RWPE2 (cell line): ENCODE data around the gene DOCK9.

Experiments used
- ATAC-seq: fragments of 200-7000 bp; cut with Tn5 transposase; 3 replicates; pipeline ENCODE4 v1.9.1; 2021; ENCODE audit warnings: low read depth
- DNase-seq: peaks from one replicate; pipeline ENCODE4 v3.0.0-alpha.2; 2020; ENCODE audit warnings: low spot score
- H3K27ac ChIP-seq: fragments of 450-650 bp; 2 replicates; pipeline ENCODE4 v1.5.1; 2017; ENCODE audit warnings: mild to moderate bottlenecking; ENCODE audit not compliant: poor library complexity, severe bottlenecking
- H3K27me3 ChIP-seq: fragments of 250-450 bp; sonication (Bioruptor Pico); 2 replicates; pipeline ENCODE4 v1.5.1; 2021; ENCODE audit warnings: mild to moderate bottlenecking, moderate library complexity; ENCODE audit not compliant: insufficient read depth, poor library complexity, severe bottlenecking
- H3K36me3 ChIP-seq: fragments of 250-450 bp; sonication (Bioruptor Pico); 2 replicates; pipeline ENCODE4 v1.5.1; 2020; ENCODE audit warnings: low read depth, mild to moderate bottlenecking, moderate library complexity
- H3K4me1 ChIP-seq: fragments of 250-450 bp; sonication (Bioruptor Pico); 2 replicates; pipeline ENCODE4 v1.5.1; 2021; ENCODE audit warnings: mild to moderate bottlenecking, moderate library complexity; ENCODE audit not compliant: insufficient read depth, poor library complexity, severe bottlenecking
- H3K4me3 ChIP-seq: fragments of 250-450 bp; sonication (Bioruptor Pico); 2 replicates; pipeline ENCODE4 v1.5.1; 2021; ENCODE audit warnings: mild to moderate bottlenecking, moderate library complexity; ENCODE audit not compliant: severe bottlenecking
- H3K9me3 ChIP-seq: fragments of 250-450 bp; sonication (Bioruptor Pico); 2 replicates; pipeline ENCODE4 v1.5.1; 2021; ENCODE audit warnings: mild to moderate bottlenecking, moderate library complexity; ENCODE audit not compliant: severe bottlenecking
- TF ChIP-seq, protein P1 (sequence below): fragments of 450-650 bp; IDR thresholded peaks from one replicate; pipeline ENCODE4 v1.5.1; 2017; ENCODE audit warnings: mild to moderate bottlenecking, moderate library complexity; ENCODE audit not compliant: poor library complexity, severe bottlenecking

Gene DOCK9

DNA sequence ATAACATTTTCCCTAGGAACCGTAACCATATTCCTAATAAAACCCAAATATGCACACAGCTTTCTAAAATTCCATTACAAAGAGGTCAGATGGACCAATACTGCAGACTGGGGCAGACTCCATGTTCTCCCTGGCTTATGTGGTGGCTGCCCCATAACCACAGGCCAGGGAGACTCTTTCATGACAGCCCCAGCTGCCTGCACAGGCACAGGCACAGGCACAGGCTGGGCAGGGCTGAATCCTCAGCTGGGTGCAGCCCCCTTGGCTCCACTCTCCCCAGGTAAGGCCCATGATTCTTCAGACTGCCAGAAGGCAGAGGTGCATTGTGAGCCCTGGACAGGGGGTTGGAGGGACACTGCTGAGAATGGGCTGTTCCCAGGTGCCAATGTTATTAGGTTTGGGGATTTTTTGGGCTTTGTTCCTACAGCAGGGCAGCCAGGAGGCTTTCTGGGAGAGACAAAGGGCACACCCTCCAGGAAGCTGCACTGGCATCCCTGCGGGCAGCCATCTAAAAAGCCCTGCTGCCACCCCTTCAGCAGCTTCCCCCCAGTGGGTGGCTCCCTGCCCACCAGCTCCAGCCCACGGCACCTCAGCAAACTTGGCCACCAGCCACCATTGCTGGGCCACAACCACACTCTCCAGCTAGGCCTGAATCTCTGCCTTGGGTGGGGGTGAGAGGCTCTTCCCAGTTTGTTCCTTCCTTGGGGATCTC lies 20.0 kb downstream of the DOCK9 start:
- Histone ChIP-seq H3K4me3 (no peak overlapping the region), H3K36me3 (0 out of 2 replicates have a peak, but pooled peaks cover 3% of the 10 kb centered on the region), H3K27me3 (no peaks in the 10 kb centered on the region), H3K4me1 (peaks cover 8% of the 10 kb centered on the region), H3K9me3 (no peaks in the 10 kb centered on the region), H3K27ac (no peak overlapping the region)
- TF ChIP-seq, protein P1, sequence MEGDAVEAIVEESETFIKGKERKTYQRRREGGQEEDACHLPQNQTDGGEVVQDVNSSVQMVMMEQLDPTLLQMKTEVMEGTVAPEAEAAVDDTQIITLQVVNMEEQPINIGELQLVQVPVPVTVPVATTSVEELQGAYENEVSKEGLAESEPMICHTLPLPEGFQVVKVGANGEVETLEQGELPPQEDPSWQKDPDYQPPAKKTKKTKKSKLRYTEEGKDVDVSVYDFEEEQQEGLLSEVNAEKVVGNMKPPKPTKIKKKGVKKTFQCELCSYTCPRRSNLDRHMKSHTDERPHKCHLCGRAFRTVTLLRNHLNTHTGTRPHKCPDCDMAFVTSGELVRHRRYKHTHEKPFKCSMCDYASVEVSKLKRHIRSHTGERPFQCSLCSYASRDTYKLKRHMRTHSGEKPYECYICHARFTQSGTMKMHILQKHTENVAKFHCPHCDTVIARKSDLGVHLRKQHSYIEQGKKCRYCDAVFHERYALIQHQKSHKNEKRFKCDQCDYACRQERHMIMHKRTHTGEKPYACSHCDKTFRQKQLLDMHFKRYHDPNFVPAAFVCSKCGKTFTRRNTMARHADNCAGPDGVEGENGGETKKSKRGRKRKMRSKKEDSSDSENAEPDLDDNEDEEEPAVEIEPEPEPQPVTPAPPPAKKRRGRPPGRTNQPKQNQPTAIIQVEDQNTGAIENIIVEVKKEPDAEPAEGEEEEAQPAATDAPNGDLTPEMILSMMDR: no peak
- ATAC-seq: 0 out of 3 replicates have a peak, but pooled peaks have one; percentile 21
- no peak for DNase-seq

DNA sequence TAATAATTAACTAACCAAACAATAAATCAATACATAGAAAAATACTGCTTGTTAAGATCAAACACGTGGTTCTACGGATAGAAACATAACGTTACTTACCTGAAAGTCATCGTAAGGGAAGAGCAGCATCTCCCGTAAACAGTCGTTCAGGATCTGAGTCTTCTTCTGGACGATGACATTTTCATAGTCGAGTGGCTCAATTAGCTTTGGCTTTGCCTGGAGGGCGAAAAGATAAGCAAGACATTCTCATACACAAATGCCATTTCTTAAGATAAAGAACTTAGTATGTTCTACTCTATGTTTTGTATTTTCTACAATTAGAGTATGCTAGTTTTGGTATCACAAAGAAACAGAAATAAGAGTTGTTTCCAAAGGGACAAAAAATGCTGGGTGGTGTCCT lies 22.5 kb downstream of the DOCK9 start:
- H3K36me3 ChIP-seq: 0 out of 2 replicates have a peak, but pooled peaks cover 3% of the 10 kb centered on the region
- TF ChIP-seq, protein P1: no peak
- H3K4me3 ChIP-seq: no peak overlapping the region
- H3K4me1 ChIP-seq: no peaks in the 10 kb centered on the region
- H3K27me3 ChIP-seq: no peaks in the 10 kb centered on the region
- no peaks in the 10 kb centered on the region for H3K9me3 ChIP-seq
- DNase-seq (no peak), ATAC-seq (no peak)
- no peak overlapping the region for H3K27ac ChIP-seq

DNA sequence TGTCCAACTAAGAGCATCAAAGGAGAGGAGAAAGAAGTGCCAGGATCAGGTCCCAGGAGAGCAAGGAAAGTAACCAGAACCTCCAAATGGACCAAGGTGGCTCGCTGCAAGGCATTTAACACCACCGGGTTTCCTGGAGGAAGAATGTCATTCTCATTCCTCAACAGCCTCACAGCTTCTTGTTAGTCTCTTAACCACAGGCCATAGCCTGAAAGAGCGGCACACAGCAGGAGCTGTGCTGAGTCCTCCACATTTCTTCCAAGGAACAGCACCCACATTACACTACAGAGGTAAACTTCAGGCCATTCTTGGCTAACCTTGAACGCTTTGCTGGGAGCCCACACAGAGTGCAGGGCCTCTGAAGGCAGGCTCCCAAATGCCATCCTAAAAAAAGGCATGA lies 23.6 kb downstream of the DOCK9 start:
- no peak overlapping the region for H3K27ac ChIP-seq
- H3K36me3 ChIP-seq: 0 out of 2 replicates have a peak, but pooled peaks cover 3% of the 10 kb centered on the region
- ATAC-seq (no peak), DNase-seq (no peak)
- TF ChIP-seq, protein P1: no peak
- no peaks in the 10 kb centered on the region for H3K9me3 ChIP-seq
- no peaks in the 10 kb centered on the region for H3K4me1 ChIP-seq
- no peak overlapping the region for H3K4me3 ChIP-seq
- H3K27me3 ChIP-seq: no peaks in the 10 kb centered on the region

DNA sequence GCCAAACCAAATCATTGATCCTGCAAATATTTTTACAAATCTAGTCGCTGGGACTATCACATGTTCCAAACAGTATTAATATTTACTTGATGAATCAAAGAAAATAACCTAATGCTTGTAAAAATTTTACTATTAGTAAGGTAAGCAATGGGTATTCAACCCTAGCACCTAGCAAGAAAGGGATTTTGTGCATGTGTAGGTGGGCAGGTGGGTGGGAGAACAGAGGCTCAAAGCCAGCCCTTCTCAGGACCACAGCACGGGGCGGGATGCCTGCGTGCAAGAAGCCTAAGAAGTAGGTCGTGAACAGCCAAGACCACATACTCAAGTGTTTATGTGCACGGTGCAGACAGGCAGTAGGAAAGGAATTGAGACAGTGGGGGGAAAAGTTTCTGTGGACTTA lies 26.6 kb downstream of the DOCK9 start:
- DNase-seq: no peak
- H3K36me3 ChIP-seq: no peaks in the 10 kb centered on the region
- H3K27ac ChIP-seq: no peak overlapping the region
- H3K27me3 ChIP-seq: no peaks in the 10 kb centered on the region
- no peaks in the 10 kb centered on the region for H3K4me1 ChIP-seq
- TF ChIP-seq, protein P1: no peak
- H3K9me3 ChIP-seq: no peaks in the 10 kb centered on the region
- ATAC-seq: no peak
- H3K4me3 ChIP-seq: no peak overlapping the region

DNA sequence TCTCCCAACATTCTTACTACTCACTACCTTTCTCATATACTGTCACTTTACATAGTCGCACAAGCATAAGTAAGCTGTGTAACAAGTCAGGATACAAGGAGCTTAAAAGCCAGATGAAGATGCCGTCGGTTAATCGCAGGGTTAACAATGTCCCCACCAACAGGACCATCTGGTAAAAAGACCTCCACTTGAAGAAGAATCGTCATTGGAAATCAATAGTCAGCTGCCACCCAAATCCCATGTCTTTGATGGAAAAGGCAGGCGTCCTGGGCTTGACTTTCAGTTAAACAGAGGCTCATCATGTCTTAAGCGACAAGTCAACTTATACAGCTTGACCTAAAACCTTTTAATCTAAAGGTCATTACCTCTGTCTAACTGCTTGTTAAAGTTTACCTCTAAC lies 27.2 kb downstream of the DOCK9 start:
- no peaks in the 10 kb centered on the region for H3K36me3 ChIP-seq
- H3K27me3 ChIP-seq: no peaks in the 10 kb centered on the region
- H3K4me3 ChIP-seq: no peak overlapping the region
- DNase-seq (no peak), ATAC-seq (no peak)
- no peak overlapping the region for H3K27ac ChIP-seq
- no peaks in the 10 kb centered on the region for H3K9me3 ChIP-seq
- no peaks in the 10 kb centered on the region for H3K4me1 ChIP-seq
- TF ChIP-seq, protein P1: no peak
